DMS79 (cell line): ENCODE data around the gene HDAC4.
A peak's percentile ranks its signal among the peaks of the same experiment; 100 is the strongest.
"Not testable (repeated sequence)": the region's sequence is repeated elsewhere in the genome, so short reads cannot be mapped to it uniquely, and the experiment has no call there.

Experiments
- DNase-seq: peaks from one replicate; lab custom pipeline; 2025; lab: John Stamatoyannopoulos, UW

HDAC4 gene

DNA sequence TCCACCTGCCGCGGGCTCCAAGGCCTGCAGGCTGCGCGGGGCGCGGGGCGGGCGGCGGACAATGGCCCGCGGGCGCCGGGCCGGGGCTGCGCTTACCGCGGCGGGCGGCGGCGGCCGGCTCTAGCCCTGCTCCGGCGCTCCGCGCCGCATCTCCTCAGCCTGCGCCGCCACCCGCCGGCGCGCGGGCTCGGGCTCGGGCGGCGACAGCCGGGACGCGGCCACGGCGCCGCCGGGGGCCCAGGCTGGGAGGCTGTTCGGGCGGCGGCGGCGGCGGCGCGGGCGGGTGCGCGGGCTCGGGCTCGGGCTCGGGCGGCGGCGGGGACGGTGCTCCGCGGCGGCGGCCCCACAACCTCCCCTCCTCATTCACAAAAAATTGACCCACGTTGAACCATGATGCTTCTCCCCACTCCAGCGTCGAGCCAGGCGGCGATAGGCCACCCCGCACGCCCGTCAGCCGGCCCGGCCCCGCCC is at the start of gene HDAC4:
Gene HDAC4, minus strand, starts transcription at position 425 of the 471 bp plus-strand sequence. CDS start 48,321 bp downstream, outside the sequence.
- DNase-seq = no peak

DNA sequence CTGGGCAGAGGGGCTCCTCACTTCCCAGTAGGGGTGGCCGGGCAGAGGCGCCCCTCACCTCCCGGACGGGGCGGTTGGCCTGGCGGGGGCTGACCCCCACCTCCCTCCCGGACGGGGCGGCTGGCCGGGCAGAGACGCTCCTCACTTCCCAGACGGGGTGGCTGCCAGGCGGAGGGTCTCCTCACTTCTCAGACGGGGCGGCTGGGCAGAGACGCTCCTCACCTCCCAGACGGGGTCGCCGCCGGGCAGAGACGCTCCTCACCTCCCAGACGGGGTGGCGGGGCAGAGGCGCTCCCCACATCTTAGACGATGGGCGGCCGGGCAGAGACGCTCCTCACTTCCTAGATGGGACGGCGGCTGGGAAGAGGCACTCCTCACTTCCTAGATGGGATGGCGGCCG is 48.6 kb upstream of the HDAC4 start:
- DNase-seq = not testable (repeated sequence)

DNA sequence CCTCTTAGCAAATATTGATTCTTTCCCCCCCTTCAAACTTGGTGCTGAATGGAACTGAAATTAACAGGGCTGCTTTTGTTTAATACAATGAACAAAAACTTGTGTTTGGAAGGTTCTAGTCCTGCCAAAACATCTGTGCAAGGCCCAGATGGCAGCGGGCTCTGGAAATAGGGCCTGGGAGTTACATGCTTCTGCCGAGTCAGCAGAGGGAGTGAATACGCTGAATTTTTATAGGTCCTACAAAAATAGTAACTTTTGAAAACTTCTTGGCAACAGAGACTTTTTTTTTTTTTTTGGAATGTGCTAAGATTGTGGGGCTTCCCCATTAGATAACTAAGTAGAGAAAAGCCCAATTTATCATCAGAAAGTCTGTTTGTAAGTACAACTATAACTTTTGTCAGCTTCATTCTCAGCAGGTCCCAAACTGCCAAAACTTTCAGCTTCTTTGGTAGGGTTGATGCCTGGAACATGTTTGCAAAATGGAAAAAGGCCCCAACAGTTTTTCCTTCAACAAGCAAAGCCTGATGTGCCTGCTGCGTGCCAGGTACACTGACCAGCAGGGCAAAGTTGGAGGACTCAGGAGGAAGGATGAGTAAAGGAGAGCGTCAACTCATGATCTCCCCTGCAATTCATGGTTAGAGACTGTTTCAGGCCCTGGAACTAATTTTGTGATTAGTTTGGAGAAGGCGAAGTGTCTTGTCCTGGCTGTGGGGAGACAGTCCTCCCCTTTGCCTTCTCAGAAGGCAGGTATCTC is 45.1 kb upstream of the HDAC4 start:
- no peak for DNase-seq

DNA sequence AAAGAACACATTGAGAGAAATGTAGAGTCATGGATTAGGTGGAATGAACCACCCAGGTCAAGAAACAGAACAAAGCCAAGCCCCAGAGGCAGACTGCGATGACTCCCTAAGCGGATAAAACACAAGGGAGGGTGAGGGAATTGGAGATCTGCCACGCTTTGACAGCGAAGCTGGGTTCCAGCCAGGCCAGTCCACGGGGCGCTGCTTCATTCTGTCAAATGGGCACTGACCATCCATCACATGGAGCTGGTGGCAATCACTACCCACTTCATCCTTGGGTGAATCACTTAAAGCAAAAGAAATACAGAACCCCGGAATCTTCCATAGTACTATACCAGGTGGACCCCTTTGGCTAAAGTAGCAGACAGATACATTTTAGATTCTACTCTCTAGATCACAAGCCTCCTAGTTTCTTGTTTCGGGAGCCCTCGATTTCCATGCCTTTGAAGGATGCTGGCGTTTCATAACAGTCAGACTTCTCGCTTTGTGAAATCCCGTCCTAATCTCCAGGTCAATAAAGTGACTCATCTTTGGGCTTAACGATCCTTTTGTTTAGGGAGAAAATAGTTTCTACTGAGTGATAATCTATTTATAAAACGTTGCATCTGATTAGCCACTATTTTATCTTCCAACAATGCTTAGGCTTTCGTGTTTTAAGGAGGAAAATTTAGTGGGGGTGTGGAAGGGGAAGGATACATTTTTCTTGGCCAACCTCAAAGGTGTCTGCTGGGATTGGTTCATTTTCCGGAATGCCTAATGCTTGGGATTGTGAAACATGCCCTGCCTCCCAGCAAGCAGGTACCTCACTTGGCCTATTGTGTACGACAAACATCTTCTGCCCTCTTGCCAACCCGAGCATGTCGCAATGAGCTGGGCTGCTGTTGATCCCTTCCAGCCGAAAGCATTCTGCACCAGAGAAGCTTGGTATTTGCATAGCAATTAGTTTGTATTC is 44.1 kb upstream of the HDAC4 start:
- no peak for DNase-seq

DNA sequence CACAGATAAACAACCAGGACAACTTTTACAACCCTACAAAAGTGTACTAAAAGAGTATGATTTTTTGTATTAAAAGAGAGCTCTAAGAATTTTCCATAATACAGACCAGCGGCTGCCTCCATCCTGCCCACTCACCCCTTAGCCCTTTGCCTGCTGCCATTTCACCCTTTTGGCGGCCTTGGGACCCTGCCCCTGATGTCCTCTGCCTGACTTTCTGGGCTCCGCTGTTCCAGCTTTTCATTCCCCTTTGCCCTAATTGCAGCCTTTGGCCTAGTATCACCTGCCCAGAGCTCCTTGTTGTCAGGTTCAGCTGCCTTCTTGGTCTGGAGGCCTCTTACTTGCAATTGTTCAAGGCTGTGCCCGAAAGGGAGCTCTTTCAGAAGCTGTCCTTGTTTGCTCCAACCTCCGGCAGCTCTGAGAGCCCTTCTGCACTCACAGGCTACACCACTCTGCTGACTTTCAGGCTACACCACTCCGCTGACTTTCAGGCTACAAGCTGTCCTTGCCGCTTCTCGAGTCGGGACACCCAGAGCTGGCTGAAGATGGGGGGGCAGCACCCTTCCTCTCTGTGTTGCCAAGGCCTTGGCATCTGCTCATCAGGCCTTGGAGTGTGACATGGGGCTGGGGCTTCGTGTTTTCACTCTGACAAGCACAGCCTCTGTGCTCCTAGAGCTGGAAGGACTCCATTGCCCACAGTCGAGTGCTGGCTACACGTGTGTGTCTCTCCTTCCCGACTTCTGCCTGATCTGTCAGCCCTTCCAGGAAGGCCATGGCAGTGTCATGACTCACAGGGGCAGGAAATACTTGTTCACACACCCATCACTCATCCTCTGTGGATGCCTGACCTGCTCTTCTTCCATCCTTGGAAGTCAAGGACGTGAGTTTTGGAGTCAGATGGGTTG is 43.1 kb upstream of the HDAC4 start:
- no peak for DNase-seq

DNA sequence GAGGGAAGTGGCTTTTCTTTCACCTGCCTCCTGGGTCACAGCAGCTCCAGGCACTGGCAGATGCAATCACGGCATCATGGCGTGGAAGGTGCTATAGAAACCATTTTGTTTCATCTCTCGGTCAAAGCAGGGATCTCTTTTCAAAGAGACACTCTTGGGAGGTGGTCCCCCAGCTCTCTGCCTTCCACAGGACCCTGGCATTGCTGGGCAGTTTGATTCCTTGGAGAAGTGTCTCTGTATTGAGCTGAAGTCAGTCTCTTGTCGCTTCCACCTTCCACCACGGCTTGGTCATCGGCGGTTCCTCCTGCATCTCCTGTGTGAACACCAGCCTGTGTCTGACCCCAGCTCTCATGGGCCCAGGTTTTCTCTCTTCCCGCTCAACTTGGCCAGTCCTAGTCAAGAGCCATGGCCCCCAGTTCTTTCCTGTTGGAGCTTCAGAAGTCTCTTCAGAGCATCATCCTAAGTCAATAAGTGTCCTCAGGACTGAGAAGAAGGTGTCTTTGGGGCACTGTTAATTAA is 42.3 kb upstream of the HDAC4 start:
- no peak for DNase-seq

DNA sequence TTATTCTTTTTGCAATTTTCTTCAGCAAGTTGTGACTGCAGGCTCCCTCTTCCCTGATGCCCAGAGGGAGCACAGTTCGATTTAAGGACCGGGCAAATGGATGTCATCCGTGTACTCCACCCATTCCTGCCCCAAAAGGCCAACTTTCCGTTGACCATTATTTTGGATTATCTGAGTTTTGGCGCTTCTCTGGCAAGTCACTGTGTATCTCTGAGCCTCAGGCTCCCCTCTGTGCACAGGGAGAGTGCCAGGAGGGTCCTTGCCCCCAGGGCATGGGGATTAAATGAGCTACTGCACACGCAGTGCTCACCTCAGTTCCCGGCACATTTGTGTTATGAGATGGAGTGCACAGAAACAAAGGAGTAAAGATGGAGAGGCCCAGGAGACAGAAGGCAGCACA is 41.4 kb upstream of the HDAC4 start:
- no peak for DNase-seq

DNA sequence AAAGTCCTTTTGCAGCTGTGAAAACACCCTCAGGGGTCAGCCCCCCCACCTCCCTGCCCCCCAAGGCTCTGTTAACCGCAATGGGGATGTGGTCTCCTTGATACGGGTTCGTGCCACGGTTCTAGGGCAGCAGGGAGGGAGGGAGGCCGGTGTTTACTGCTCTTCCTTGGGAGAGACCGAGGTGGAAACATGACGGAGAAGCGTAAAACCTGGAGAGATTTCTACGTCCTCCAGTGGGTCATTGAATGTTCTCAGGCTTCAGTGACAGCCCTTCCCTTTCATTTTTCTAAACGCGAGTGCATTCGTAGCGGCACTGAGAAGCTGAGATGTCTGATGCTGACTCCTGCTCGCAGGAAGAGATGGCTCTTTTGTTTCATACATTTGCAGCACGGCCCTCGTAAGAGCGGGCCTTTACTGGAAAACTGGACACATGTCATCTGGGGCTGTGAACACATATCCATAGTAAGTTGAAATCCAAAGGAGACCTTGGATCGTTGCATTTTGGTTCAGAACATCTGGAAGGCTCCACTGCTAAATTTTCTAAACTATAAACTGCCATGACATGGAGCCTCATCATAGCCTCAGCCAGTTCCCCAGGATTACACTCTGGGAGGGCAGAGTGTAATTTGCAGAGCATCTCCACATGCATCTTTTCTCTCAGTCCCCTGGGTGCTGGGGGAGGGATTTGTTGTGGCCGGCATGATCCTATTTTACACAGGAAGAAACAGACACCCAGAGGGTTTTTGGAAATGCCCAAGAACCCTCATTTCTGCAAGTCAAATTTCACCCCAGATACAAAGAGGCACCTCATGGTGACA is 40.6 kb upstream of the HDAC4 start:
- peak; percentile 33 for DNase-seq

DNA sequence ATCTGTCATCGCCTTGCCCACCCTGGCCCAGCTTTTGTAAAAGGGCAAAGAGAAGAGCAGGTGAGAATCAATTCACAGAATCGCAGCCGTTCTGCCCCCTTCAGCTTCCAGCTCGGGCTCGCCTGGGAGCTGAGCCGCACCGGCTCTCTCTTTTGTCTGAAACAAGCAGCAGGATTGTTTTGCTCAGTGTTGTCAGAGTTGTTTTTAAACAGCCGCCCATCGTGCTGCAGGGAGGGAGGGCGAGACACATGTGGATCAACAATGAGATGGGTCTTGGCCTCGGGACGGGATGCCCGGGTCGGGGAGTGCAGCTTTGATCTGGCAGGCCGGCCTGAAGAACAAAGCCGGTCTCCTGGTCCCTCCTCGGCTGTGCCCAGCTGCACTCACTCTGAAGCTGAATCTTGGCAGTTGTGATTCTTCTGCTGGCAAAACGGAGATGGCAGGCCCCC is 39.7 kb upstream of the HDAC4 start:
- DNase-seq = peak; percentile 43

DNA sequence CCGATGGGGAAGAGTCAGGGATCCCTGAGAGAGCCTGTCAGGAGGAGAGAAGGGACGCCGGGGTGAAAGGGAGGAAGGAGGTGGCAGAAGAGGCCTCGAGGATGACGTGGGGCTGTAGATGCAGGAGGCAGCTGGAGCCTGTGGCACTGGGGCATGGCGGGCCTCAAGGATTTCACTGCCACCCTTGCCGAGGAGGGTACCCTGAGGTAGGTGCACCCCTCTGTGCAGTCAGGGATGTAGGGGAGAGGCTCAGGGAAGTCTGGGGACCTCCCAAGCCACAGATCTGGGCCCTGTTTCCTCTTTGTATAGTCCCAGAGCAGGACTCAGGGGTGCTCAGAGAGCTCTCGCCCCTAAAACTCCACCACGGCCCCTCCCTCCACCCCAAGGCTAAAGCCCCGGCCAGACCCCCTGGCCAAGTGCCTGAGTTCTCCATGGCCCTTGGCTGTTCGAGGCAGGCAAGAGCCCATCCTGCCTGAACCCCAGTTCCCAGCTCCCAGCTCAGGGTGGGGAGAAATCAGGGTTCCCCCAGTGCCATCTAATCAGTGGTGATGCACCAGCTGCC is 39.0 kb upstream of the HDAC4 start:
- DNase-seq = no peak

DNA sequence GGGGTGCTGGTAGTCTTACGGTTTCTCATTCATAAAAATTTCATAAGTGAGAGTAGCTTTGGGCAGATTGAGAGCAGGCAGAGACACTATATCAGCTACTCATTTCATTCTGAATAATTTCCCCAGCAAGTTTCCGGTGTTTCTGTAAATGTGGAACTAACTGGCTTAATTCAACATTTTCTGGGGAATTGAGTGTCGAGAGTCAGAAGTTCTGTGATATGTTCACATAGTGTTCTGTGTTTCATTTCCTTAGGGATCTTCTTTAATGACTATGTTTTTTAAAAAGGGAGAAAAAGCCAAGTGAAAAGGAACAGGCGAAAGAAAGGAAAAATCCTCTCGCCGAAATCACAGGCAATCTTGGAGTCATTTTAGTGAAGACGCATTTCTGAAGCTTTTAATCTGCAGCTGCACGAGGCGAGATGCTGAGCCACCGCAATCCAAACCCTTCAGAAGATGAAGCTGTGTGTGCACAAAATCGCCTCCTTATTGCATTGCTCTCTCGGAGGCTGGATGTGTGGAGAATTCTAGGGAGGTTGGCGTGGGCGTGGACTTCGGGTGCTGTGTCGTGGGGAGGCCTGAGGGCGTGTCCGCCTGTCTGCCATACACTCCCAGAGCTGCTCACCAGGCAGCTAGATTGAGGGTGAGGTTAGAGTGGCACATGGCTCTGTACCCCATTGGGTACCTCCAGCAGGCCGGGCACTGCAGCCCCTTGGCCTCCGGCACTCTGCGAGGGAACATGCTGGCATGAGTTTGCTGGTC is 38.4 kb upstream of the HDAC4 start:
- no peak for DNase-seq

DNA sequence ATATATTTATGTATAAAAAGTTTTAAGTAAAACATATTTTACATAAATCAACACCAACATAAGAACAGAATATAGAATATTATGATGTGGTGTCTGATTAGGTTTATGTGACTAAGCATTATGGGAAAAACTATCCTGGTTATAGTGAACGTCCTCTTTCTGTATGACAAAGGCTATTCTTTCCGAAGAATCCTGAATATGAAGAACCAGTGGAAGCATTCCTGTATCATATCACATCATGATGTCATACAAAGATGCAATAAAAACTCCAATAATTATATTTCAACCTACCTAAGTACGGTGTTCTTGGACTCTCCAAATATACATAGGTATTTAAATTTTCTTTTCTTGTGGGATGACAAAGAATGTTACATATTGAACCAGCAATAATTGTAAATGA is 37.5 kb upstream of the HDAC4 start:
- DNase-seq = no peak

DNA sequence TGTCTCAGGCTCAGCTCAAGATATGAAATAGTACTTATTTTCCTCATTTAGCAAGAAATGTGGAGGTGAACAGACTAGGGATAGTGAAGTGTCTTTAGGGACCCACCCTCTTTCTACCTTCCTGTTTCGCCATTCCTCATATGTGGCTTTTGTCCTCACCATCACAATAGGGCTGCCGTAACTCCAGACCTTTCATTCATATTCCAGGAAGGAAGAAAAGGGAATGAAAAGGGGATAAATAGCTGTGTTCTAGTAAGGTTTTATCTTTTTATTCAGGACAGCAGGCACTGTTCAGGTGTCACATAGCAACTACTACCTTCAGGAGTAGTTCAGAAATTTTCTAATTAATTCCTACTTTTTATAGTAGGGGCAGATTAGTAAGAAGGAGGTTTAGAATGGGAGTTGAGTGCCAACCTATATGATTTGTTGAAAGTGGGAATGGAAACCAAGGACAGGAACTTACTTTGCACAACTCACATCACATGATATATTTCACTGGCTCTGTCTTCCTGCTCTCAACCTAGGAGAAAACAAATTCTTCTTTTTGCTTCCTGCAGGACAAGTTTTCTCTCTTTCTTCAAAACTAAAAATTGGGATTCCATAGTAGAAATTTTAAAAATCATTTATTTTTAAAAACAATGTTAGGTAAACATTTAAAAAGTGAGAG is 36.0 kb upstream of the HDAC4 start:
- DNase-seq = no peak

DNA sequence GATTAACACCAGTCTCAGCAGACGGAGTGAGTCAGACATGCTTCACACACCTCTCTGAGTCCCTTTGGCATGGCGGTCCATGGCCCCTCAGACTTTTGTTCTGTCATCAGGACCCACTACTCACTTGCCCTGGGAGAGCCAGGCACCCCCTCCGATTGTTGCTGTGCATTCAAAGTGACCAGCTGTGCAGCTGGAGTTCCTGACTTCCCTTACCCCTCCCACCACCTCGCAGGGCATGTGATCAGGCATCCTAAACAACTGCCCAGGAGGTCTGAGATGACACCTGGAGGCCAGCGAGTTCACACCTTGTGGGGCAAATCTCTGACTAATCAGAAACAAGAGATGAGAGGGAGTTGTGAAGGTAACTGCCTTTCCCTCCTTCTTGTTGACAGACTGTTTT is 35.3 kb upstream of the HDAC4 start:
- no peak for DNase-seq

DNA sequence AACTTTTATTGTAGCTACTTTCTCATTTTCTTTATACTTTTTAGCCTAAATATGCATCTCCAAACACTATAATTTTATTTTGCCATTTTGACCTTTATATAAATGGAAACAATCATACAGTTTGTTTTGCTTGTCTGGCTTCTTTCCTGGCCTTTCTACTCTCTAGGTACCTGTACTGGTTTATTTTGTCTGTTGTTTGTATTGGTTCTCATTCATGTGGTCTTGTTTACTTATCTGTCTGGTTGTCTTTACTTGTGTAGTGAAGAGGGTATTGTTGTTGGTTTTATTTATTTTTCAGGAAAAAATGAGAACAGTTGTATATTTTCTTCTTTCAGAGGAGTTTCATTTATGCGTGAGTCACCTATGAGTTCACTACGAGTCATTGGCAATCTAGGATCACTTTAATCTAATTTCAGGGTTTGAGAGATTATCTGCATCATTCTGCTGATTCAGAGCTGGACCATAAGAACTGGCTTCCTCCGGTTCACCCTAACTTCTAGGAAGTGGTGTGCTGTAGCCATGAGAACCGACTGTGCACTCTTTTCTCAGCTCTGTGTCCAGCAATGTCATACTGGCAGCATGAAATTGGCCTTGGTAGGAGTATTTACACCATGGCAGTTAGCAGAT is 33.1 kb upstream of the HDAC4 start:
- no peak for DNase-seq

DNA sequence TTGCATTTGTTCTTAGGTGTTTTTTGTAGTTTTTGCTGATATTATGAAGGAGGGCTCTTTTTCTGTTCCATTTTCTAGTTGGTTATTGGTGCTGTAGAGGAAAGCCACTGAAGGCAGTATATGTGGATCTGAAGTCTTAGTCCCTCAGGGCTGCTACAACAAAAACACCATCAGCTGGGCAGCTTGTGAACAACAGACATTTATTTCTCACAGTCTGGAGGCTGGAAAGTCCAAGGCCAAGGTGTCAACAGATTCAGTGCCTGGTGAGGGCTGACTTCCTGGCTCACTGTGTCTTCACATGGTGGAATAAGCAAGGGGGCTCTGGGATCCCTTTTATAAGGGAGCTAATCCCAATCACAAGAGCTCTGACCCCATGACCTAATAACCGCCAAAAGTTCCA is 31.4 kb upstream of the HDAC4 start:
- DNase-seq = no peak

DNA sequence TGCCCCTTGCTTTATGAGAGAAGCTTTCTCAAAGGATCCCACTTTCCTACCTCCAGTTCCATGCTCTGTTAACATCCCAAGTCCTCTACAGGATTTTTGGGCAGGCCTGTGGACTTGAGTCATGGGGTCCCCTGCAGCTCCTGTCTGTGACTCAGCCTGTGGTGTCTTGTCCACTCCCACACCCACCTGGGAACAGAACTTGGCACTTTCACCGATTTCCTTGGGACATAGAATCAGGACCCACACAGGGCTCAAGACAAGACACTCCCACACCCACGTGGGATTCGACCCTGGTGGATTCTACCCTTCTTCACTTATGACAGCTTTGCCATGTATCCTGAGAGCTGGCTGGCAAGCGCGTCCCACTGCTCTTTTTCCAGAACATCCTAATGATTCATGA is 30.7 kb upstream of the HDAC4 start:
- DNase-seq = no peak

DNA sequence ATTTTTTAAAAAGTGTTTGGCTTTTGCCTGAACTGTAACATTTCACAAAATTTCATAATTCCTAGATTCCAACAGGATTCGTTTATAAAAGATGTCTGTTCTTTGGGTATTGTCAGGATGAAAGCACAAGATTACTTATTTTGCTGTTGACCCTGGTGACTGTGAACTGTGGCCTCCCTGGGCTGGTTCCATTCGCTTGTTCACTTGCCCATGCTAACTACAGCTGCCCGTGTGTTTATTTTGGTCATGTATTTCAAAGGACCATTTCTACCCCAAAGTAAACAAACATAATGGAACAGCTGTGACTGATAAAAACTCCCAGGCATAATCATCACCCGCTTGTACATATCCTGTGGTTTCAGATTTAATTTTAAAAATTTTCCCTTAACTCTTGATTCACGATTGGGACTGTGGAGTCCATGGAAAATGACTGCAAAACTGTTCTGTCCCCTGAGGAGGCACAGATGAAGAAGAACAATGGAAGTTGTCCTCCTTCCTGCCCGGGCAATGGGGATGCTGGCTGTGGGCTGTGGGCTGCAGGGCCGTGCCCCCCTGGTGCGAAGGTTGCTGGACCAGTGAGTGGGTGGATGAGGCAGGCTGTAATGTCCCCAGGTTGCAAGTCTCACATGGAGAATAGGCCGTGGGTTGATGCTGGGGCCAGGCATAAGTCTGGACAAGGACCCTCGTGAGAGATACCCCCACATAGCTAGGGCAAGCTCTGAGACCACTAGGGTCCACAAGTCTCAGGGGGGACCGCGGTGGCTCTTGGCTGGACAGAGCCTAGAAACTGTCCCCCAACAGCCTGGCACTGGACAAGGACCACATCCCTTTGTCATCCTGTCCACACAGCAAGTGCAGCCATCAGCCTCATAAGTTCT is 28.9 kb upstream of the HDAC4 start:
- DNase-seq = no peak
